ENCODE data around the gene HOMER1.

The HOMER1 gene

DNA sequence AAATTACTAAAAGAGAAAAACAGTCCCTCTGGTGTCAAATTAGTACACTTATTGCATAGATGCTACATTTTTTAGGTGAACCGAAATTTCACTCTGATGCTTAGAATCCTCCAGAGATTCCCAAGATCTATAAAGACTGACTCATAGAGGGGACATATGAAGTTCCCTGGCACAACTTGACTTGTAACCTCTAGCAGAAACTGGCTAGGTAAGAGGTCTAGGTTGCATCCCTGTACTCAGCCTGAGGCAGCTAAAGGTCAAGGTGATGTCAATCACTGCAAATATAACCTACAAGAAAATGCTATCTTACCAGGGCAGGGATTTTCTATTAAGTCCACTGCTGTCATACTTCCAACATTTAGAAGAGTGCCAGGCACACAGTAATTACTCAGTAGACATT lies 24.2 kb downstream of the HOMER1 start:
- DNase-seq (ENCODE audit: low spot score), result no peak

DNA sequence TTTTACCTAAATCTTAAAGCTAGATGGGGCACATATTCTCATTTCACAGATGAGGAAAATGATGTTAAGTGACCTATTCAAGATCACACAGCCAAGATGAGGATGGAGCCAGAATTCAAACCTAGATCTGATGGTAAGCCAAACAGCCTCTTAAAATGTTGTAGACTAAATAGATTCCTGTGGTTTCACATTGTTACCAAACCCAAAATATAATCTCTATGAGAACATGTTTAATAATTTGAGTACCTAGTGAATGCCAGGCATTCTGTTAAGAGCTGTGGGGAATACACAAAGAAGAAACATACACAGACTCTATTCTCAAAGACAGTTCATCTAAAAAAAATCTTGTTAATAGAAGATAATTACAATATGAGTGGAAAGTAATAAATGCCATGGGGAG lies 25.2 kb downstream of the HOMER1 start:
- no peak for DNase-seq (ENCODE audit: low spot score)

DNA sequence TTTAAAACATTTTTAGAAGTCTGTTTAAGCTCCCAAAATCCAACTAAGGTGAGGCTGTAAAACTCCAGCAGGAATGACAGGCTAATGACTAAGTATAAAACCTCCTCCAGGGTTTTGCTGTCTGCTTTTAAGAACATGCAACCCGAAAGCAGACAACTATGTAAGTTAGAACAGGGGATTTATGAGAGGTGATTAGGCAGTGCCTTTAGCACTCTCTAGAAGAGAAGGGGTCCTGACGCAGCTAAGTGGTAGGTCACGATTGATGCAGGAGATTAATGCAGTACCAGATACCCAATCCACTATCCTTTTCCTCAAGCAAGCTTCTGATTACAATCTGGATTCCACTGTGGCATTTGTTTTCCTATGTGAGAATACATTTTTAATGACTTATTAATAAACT lies 25.9 kb downstream of the HOMER1 start:
- DNase-seq (ENCODE audit: low spot score), result no peak

DNA sequence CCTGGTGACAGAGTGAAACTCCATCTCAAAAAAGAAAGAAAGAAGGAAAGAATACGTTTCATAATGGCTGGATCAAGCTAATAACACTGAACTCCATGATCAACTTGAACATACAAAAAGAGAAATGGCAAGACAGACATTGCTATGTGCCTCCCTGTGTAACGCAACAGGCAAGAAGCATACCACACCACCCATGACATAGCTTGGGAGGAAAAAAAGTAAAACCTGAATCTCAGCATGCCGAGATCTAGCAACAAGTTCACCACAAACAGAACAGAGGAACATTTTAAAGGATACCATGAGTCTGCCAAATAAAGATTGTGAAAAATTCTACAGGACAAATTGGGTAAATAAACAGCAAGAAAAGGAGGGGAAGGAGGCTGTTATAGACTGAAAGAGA lies 26.7 kb downstream of the HOMER1 start:
- DNase-seq (ENCODE audit: low spot score), result no peak

DNA sequence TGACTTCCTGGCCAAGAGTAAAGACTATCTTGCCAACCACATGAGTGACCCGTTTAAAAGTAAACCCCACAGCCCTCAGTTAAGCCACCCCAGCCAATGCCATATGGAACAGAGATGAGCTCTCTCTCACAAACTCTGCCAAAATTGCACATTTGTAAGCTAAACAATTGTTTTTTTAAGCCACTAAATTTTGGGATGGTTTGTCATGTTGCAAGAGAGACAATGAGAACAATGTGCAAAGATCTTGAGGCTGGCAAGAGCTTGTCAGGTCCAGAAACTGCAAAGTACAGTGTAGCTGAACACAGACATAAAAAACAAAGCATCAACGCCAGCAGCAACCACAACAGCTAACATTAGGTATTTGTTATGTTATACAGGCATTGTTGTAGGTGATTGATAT lies 27.8 kb downstream of the HOMER1 start:
- DNase-seq (ENCODE audit: low spot score), result no peak

DNA sequence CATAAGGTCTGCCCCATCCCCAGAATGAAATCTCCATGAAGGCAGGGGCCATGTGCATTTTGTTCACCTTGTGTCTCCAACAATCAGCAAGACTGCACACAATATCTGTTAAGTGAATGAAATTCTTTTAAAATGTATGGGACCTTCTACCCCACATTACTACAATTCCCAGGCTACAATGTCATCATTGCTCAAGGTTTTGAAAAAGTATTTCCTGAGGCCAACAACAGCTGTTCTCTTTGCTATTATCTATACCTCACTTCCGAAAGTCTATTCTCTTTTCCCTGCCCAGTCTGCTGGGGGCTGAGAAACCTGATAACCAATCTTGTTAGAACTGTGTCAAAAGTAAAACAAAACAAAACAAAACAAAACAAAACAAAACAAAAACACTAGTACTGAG lies 29.2 kb downstream of the HOMER1 start:
- DNase-seq (ENCODE audit: low spot score), result no peak

DNA sequence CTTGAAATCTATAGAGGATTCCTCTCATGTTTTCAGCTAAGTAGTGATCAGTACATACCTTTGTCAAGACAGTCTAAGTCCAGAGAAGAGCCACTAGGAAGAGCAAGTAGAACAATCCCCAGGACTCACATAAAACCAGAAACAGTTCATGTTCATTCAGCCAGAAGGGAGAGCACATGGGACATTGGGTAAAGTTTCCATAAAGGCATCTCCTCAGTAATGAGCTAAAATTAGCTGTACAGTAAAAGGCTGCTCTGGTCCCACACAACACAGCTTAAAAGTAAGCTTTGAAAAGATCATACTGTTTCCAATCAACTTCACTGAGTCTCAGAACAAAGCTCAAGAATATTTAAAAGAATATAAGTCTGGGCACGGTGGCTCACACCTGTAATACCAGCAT lies 32.4 kb downstream of the HOMER1 start:
- no peak for DNase-seq (ENCODE audit: low spot score)

DNA sequence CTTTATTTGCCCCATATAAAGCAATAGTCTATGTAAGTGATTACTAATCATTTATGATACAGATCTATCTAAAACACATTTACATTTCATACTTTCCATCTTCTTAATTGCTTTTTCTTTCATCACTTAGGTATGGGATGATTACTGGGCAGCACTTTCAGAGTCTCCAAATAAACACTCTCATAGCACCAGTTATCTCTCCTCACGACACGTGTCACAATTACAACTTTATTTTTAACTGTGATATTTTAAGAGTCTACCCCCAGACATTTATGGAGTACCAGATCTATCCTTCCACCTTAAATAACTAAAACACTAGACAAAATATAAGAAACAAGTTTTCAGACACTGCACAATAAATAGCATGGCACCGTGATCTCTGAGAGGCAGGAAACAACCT lies 32.9 kb downstream of the HOMER1 start:
- no peak for DNase-seq (ENCODE audit: low spot score)

DNA sequence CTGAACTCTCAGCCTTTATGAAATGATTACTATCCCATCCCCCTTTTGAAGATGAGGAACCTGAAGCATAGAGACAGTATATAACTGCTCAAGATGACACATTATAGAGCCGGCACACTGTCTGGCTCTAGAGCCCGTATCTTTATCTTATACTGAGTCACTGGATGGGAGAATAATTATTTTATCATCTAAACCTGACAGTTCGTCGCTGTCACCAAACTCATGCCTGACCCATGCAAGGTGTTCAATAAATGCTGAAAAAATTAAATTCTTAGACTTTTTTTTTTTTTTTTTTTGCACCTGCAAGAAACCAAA lies 38.8 kb downstream of the HOMER1 start:
- DNase-seq (ENCODE audit: low spot score), result no peak

DNA sequence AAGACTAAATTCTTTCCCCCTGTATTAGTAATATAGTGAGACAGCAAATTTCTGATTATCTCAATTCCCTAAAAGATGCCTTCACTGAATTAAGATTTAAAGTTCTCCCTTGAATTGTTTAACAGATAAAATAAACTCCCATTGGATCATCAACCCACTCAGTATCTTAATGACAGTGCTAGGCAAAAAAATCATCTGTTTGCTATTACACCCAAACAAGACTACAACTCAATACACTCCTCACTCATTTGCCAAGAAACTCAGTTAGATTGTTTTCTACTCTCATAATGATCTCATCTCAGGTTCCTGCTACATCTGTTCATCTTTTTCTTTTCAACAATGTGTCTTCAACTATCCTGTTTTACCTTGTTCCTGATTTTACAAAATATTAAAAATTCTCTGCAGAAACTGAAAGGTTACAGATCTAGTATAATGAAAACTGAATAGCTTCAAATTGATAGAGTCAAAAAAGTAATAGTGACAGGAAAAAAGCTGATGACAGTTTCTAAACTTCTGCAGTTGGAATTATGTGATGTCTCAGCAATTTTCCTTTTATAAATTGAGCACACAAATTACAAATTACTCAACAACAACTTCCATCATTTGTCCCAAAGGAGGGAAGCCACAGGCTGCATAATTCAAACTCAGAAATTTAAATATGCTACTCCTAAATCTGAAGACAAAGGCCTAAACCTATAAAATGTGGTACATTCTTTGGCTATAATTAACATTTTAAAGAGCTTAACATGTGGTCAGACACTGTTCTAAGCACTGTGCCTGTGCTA lies 39.4 kb downstream of the HOMER1 start:
- DNase-seq (ENCODE audit: low spot score), result no peak

DNA sequence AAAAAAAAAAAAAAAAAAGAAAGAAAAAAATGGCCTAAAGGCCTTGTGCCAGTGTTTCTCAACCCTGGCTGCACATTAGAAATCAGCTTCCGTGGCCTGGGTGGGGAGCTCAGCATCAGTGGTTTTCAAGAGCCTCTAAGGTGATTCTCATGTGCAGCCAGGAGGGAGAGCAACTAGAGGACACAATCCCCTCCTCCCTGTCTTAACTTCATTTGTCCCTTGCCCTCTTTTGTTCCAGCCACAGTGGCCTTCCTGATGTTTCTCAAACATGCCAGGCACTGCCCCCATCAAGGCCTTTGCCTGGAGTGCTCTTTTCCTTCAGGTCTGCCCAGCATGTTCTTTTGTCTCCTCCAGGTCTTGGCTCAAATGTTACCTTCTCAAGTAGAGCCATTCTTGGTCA lies 42.4 kb downstream of the HOMER1 start:
- no peak for DNase-seq (ENCODE audit: low spot score)

DNA sequence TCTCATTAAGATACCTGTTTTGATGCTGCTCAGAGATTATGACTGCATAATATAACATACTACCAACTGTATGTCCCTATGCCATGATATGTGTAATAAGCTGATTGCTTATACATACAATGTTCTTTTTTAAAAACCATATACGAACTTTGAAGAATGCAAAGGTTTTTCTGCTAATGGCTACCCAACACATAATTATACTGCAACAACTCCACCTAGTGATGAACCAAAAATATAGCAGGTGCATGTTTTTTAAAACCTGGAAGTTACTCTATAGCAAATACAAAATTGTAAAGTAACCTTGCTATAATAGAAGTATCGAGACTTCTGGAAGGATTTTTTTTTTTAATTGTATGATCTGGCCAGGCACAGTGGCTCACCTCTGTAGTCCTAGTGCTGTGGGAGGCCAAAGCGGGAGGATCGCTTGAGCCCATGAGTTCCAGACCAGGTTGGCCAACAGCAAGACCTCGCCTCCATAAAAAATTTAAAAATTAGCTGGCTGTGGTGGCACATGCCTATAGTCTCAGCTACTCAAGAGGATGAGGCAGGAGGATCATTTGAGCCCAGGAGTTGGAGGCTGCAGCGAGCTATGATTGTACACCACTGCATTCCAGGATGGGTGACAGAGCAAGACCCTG lies 49.1 kb downstream of the HOMER1 start:
- peak; percentile 17 for DNase-seq (ENCODE audit: low spot score)

DNA sequence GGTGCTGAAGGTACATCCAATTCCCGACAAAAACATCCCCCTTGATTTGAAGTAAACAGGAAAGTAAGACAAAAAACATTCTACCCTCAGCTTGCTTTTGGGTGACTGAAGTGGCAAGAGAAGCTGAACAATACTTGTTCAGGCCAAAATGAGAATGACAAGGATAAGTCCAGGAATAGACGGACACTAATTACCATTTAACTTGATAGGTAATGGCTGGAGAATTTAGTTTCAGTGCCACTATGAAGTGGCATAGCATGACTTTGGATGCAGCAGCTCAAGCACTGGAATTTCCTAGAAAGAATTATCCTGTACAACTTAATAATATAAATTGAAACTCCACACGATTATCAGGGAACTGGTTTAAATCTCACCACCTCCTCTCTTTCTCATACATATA lies 49.7 kb downstream of the HOMER1 start:
- DNase-seq (ENCODE audit: low spot score), result no peak

DNA sequence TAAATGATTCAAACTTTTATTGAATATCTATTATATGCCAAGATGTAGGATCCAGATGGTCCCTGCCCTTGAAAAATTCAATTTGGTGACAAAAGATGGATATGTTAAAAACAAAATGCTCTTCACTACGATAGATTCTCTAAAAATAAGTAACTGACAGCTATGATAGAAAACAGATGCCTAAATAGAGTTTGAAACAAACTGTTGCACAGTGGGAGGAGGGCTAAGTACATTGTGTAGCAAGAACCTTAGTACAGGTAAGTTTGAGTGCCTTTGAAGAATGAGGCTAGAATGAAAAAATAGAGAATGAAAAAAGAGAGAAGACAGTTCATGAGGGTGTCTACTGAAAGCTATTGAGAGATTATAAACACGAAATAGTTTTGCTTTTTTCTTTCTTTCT lies 54.3 kb downstream of the HOMER1 start:
- DNase-seq (ENCODE audit: low spot score), result no peak

DNA sequence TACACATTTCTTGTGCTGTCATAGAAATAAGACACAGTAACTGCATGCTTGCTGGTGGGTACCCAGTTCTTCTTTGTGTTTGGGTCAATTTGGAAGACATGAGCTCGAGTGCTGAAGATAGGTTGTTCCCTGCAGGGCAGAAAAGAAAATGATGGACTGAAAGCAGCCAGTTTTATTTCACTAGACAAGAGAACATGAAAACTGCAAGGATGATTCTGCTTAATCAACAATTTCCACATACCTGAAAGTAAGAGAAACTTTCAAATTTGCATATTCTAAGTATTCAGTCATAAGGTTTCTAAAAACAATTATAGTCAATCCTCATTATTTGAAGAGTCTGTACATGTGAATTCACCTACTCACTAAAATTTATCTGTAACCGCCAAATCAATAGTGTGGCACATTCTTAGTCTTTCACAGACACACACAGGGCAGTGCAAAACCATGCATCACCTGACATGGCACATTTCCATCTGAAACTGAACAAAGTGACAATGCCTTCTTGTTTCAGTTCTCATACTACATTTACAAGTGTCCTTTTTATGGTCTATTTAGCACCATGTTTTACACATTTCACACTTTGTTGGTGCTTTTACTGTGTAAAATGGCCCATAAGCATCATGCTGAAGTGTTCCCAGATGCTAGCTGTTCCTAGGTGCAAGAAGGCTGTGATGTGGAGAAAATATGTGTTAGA lies 56.9 kb downstream of the HOMER1 start:
- no peak for DNase-seq (ENCODE audit: low spot score)

DNA sequence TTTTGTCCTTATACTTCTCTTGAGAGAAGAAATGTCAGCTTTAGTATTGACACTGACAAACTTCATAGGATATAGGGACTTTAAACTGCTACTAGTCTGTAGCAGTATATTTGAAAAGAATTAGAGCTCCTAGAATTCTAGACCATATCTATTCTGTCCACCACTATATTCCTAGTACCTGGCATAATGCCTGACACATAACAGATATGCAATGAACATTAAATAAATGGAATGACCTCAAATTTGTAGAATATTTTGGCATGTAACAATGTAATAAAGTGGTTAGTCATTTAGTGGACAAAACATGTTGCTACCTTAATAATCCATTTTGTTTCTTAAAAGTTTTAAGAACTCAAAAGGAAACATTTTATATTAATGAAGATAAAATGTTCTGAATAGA lies 57.5 kb downstream of the HOMER1 start:
- no peak for DNase-seq (ENCODE audit: low spot score)

DNA sequence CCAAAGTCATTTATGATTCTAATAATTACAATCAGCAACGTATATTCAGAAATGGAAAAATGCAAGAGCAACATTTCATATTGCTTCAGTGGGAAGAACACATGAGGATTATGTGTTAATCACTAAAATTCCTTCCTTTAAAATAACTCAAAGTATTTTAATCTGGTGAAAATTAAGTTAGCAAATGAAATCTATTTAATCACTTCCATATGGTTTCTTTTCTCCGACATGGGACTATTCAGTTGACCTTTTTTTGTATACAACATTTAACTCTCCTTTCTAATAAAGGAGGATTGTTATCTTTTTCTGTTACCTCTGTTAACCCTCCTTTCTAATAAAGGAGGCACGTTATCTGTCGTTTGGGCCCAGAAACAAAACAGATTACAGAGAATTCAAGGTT lies 59.9 kb downstream of the HOMER1 start:
- no peak for DNase-seq (ENCODE audit: low spot score)

DNA sequence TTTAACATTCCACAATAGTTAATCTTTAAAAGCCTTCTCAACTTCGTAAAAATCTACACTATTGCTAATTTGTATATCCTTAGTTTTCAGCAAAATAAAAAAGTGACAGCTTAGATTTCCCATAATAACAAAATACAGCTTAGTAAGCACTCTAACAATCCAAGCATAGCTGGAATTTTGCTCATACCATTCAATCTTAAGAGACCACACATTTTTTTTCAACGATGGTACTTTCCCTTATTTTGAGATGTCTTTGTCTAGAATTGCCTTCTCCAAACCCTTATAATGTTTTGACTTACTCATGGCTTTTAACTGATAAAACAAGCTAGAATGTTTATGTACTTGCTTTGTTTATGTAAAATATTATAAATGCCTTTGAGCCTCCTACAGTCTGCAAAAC lies 65.6 kb downstream of the HOMER1 start:
- DNase-seq (ENCODE audit: low spot score), result no peak

DNA sequence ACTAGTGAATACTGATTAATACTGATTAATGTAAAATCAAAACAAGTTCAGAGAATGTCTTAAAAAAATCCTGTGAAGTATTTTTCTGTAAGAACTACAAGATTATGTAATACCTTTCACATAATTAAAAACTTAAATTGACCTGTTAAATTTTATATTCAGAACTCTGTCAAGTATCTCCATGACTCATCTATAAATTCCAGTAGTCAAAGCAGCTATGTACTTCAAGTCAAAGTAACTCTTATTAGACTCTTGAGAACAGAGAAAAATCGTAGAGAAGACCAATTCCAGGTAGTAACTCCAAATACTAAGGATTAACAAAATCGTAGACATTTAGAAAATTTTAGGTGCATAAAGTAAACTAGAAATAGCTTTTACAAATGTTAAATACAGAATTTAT lies 77.1 kb downstream of the HOMER1 start:
- DNase-seq (ENCODE audit: low spot score), result no peak

DNA sequence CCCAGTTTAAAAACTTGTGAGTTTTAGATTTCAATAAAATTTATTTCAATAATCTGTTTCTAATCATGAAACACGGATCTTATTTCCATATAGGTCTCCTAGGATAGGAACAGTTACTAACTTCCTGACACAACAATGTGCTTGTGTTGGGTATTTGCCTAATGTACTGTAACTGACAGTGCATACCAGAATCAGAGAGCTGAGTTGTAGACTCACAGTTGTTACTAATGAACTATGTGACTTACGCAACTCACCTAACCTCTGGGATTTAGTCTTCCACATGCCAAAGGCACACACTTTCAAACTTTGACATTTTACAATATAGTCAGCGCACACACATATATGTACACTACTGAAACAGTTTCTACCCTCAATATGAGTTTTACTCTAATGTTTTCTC lies 77.7 kb downstream of the HOMER1 start:
- DNase-seq (ENCODE audit: low spot score), result no peak

DNA sequence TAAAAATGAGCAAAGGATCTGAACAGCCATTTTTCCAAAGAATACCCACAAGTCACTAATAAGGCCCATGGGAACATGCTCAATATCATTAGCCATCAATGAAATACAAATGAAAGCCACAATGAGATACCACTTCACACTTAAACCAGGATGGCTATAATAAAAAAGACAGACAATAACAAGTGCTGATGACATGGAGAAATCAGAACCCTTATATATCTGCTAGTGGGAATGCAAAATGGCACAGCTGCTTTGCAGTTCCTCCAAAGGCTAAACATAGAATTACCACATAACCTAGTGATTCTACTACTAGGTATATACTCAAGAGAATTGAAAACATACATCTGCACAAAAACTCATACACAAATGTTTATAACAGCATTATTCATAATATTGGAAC lies 83.7 kb downstream of the HOMER1 start:
- no peak for DNase-seq (ENCODE audit: low spot score)

DNA sequence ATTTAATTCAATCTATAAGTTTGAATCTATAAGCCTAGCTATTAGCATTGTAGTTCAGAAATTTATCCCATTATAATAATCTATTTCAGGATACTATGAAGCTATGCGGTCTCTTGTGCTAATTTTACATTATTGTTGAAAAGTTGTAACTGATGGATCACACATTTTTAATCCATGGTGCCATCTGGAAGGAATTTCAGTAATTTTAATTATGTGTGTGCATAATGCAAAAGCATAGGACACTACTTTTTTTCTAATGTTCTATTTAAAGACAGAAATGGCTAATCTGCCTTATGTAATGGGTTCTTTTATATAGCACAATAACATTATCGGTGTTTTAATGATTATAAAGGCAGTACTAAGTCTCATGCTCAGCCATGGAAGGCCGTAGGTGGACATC lies 90.6 kb downstream of the HOMER1 start:
- no peak for DNase-seq (ENCODE audit: low spot score)

DNA sequence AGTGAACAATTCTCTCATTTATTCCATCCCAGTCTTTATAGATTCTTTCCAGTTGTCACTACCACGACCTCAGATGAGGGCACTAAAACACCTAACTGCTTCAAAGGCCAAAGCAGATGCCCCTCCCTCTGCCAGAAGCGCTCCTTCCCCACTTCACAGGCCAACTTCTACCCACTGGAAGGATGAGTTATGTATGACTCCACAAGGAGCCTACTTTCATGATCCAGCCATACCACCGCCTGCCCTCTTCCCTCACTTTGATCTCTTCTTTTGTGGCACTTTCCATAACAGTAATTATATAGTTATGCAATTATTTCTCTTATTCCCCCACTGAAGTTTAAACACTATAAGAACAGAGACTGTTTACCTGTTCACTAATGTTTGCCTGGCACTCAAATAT lies 93.7 kb downstream of the HOMER1 start:
- DNase-seq (ENCODE audit: low spot score), result no peak

DNA sequence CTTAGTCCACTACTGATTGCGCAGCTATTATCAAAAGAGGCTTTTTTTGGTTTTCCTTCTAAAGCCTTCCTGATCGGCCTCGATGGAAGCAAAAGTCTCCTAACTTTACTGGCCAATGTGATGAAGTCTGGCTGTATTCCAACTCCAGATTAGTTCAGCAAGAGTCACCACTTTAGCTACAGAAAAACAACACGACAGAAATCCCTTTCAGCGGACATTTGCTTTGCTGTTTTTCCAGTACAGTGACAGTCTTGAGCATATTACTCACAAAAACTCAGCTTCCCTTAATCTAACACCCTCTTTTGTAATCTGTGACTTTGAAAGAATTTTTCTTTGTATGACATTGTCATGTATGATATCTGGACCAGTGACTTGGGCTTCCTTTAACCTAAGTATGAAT lies 95.7 kb downstream of the HOMER1 start:
- no peak for DNase-seq (ENCODE audit: low spot score)
